Retina (tissue), 1 donor: ENCODE measurements around the gene HOXD9.

ENCODE experiments used
- DNase-seq: peaks from one replicate; pipeline ENCODE4 v3.0.0-alpha.2; 2016

The HOXD9 gene

GRCh38 chr2:176126929-176127773 is 4.6 kb downstream of the HOXD9 start:
- peak; percentile 85 for DNase-seq

GRCh38 chr2:176127774-176128072 is 5.2 kb downstream of the HOXD9 start:
- no peak for DNase-seq

GRCh38 chr2:176128172-176128981 is 5.9 kb downstream of the HOXD9 start:
- DNase-seq = peak; percentile 80

- DNase-seq = peak; percentile 86
These were observed 6.7 kb downstream of the HOXD9 start, which contains the start of gene HOXD8 for GRCh38 chr2:176128982-176129796. Gene HOXD8 (plus strand): TSS chr2:176129705. CDS start chr2:176130367, 662 bp downstream.

DNA sequence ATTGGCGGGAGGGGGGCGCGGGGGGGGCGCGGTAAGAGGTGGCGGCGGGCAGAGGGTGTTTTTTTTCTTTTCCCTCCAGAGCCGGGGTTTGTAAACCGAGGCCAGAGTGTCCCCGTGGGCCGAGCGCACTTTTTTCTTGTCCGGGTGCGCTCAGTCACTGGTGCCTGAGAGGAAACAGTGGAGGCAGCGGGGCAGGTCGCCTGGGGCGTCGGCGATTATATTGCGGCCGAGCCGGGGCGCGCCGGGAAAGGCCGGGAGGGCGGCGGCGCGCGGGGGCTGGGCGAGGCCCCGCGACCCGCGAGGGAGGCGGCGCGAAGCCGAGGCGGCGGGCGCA is 7.3 kb downstream of the HOXD9 start:
- no peak for DNase-seq

DNA sequence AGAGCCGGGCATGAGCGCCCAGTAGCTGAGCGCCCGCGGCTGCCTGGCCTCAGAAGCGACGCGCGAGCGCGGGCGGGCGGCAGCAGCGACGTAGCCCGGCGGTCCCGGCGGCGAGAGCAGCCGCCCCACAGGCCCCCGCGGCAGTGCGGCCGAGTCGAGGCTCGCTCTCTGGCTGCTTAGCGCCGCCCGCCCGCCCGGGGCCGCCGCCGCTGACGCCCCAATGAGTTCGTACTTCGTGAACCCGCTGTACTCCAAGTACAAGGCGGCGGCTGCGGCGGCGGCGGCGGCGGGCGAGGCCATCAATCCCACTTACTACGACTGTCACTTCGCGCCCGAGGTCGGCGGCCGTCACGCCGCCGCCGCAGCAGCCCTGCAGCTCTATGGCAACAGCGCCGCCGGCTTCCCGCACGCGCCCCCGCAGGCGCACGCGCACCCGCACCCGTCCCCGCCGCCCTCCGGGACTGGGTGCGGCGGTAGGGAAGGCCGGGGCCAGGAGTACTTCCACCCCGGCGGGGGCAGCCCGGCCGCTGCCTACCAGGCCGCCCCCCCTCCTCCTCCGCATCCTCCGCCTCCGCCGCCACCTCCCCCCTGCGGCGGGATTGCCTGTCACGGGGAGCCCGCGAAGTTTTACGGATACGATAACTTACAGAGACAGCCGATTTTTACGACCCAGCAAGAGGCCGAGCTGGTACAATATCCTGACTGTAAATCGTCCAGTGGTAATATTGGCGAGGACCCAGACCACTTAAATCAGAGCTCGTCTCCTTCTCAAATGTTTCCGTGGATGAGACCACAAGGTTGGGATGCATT is 7.8 kb downstream of the HOXD9 start:
- DNase-seq = peak; percentile 68

DNA sequence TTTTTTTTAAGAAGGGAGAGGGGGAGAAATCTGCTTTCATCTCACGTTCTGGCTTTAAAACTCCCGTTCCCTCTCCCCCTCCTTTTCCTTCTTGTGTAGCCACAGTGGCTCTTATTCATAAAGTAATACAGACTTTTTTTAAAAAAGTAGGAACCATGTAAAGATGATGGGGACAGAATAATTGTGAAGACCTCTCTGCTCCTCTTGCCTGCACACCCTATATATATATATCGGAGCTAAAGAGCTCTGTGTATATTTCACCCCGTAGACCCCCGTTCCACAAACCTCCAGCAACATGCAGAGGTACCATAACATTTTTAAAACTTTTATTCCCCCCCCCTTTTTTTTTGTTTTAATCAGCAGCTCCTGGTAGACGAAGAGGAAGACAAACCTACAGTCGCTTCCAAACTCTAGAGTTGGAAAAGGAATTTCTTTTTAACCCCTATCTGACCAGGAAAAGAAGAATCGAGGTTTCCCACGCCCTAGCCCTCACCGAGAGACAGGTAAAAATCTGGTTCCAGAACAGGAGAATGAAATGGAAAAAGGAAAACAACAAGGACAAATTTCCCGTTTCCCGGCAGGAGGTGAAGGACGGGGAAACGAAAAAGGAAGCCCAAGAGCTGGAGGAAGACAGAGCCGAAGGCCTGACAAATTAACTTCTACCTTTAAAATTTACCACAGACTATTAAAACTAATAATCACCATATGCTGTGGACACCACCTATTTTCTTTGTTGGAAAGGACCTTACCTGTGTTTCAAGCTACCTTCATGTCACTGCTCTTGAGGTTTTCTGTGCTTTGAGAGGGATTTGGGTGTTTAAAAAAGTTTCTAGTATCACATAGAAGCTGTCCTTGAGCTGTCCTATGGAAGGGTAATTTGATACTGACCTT is 8.7 kb downstream of the HOXD9 start:
- no peak for DNase-seq

GRCh38 chr2:176131848-176132158 is 9.3 kb downstream of the HOXD9 start:
- DNase-seq = no peak

GRCh38 chr2:176132205-176133171 is 10.0 kb downstream of the HOXD9 start:
- DNase-seq = peak; percentile 72

DNA sequence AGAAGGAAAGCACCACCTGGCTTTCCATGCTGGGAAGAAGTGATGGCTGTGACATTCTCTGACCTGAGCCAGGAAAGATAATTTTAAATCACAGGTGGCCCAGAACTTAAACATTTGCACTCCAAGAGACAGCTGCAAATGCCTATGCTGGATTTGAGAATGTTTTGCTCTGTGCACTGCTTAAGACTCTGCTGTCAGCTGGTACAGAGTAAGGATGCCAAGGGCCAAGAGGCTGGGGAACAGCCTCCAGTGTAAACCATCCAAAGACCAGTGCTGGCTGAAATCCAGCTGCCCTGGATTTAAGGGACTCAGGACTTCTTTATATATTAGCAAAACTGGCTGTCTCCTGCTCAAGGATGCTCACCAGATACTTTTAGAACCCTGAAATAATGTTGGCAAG is 10.9 kb downstream of the HOXD9 start:
- DNase-seq = peak; percentile 57

DNA sequence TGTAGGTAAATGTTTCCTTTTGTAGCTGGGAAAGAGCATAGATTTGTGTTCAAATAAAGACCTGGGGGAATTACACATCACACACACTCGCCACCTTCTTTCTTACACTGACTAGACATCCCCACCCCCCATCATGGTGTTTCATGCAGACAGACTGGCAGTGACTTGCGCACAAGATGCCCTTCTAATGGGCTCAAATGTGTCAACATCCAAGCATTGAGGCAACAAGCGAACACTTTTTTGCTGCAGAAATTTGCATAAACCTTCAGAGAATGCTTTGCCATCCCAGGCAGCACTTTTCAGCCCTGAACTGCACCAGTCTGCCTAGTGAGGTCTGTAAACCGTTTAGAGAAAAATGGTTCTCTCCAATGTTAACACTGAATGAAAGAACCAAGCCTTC is 11.5 kb downstream of the HOXD9 start:
- DNase-seq = no peak

DNA sequence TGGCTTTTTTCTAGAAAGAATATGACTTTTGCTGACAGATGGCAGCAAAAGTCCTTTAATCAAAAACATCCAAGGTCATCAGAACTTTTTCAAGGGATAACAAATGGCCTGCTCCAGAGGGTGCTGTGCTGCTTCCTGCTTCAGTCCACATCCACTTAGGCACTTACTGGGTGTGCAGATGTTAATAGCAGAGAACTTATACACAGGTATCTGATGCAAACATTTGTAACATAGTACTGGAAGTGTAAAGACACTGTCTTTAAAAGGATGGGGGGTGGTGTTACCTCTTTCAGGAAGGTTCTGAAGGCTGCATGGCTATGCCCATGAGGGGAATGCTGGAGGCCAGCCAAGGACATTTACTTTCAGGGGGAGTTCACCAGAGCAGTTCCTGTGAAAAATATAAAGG is 12.5 kb downstream of the HOXD9 start:
- DNase-seq = no peak

GRCh38 chr2:176136374-176137251 is 14.1 kb downstream of the HOXD9 start:
- DNase-seq = peak; percentile 79

GRCh38 chr2:176137252-176137580 is 14.7 kb downstream of the HOXD9 start:
- no peak for DNase-seq

DNA sequence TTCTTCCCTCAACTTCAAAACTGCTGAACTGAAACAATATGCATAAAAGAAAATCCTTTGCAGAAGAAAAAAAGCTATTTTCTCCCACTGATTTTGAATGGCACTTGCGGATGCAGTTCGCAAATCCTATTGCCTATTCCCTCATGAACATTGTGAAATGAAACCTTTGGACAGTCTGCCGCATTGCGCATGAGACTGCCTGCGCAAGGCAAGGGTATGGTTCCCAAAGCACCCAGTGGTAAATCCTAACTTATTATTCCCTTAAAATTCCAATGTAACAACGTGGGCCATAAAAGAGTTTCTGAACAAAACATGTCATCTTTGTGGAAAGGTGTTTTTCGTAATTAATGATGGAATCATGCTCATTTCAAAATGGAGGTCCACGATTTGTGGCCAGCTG is 15.4 kb downstream of the HOXD9 start:
- no peak for DNase-seq

DNA sequence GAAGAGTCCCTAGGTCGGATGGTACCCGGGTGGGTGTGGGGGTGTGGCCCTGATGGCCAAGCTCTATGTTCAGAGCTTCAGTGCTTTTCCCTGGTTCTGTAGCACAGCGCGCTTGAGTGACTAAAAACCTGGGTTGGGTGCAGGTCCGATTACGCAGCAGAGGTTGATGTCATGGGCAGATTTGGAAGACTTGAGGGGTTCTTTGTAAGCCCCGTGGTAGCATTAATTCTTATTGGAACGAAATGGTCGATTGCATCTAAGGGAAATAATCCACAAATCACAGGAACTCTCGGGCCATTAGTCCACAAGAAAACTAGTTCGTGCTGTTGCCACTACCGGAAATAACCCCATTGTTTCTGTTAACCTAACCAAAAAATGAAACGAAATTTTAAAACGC is 16.0 kb downstream of the HOXD9 start:
- no peak for DNase-seq

DNA sequence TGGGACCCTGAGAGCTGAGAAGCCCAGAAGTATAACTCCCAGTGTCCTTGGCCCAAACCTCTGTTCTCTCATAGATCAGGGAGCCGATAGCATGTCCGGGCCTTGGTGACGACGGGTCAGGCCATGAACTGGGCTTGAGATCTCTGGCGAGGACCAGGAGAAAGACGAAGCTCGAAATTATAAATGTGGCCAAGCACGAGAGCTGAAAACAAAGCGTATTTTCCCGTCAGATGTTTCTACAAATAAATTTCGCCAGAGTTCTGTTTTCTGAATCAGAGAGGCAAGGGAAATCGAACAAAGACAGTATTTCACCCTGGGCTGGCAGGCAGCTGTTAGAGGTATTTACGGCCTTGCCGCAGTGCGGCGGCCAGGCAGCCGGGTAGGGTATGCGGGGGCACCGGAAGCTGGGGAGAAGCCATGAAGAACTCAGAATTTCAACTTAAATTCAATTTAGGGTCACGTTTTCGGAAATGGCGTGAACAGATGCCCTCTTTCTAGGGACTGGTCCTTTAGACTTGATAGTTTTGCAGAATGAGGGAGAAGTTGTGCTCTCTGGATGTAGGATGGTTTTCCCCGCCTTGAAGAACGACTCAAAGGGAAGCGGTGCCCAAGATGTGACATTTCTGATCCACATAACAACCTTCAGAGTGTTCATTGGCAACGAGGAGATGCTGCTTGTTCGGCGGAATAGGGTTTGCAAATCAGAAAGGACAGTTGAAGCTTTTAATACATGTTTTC is 16.6 kb downstream of the HOXD9 start:
- no peak for DNase-seq

DNA sequence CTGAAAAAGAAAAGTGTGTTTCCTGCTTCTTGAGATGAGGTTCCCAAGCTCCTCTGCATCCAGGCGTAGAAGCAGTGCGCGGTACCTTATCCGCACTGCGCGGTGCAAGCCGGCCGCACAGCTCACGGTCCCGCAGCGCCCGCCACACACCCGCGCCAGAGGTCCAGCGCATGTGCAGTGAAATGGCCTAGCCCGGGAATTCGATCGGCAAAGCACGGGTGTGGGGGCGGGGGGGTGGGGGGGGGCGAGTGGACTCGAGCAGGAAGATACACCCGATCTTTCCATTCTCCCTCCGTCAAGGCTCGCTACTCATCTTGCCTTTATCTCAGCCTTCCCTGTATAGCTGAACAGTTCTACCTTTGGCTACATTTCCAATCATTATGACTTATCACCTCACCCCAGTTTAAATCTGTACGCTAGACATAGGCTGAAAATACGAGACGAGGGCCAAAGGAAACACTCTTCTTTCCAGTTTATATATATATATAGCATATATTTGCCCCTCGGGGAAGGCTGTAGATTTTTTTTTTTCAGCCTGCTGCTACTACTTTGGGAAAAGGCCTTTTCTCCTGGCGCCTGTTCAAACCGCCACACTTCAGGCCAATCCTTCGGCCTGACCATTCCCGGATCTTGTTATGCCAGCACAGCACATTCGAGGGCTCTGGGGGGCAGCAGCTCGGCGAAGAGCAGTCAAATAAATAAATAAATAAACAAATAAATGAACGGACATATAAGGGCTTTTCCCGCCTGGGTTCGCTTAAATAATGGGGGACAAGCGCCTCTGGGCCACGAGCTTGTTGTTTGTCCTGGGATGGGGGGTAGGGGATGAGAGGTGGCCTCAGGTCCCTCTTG is 17.4 kb downstream of the HOXD9 start:
- DNase-seq = no peak
